HL-60 (cell line): ENCODE results near the gene STIMATE.

ENCODE experiments used
- DNase-seq, 2 experiments: peaks; one replicate each; pipeline ENCODE4 v3.0.0-alpha.2; 2010 to 2020; ENCODE audit warnings: low read depth in 1 of 2, low spot score in 1 of 2
- H3K27ac ChIP-seq: fragments of 250-450 bp; sonication (Bioruptor Pico); replicated peaks from 2 replicates; pipeline ENCODE4 v1.5.1; 2020; ENCODE audit warnings: mild to moderate bottlenecking, moderate library complexity
- H3K27me3 ChIP-seq: fragments of 250-450 bp; sonication (Bioruptor Pico); 2 replicates; pipeline ENCODE4 v1.5.1; 2021; ENCODE audit warnings: mild to moderate bottlenecking, moderate library complexity; ENCODE audit not compliant: insufficient read depth, poor library complexity, severe bottlenecking
- H3K4me3 ChIP-seq: replicated peaks from 2 replicates; pipeline ENCODE4 v1.5.1; 2011; ENCODE audit warnings: mild to moderate bottlenecking, control low read depth, low read length; ENCODE audit not compliant: insufficient read depth
- GABPA ChIP-seq: IDR thresholded peaks from 2 replicates; pipeline ENCODE4 v1.6.1; 2012; ENCODE audit warnings: low read depth
- POLR2AphosphoS5 ChIP-seq: IDR thresholded peaks from 2 replicates; pipeline ENCODE4 v1.6.1; 2012; ENCODE audit warnings: low read depth
- SPI1 ChIP-seq: IDR thresholded peaks from 2 replicates; pipeline ENCODE4 v1.6.1; 2012; ENCODE audit warnings: low read depth, mild to moderate bottlenecking, borderline replicate concordance
- TF ChIP-seq, protein P1 (sequence below): IDR thresholded peaks from 2 replicates; pipeline ENCODE4 v1.6.1; 2012; ENCODE audit warnings: low read depth; ENCODE audit not compliant: insufficient replicate concordance
- TF ChIP-seq, protein P2 (sequence below): IDR thresholded peaks from one replicate; pipeline ENCODE4 v1.5.1; 2011; ENCODE audit warnings: low read length, control low read depth, inconsistent platforms; ENCODE audit not compliant: insufficient read depth

The STIMATE gene

DNA sequence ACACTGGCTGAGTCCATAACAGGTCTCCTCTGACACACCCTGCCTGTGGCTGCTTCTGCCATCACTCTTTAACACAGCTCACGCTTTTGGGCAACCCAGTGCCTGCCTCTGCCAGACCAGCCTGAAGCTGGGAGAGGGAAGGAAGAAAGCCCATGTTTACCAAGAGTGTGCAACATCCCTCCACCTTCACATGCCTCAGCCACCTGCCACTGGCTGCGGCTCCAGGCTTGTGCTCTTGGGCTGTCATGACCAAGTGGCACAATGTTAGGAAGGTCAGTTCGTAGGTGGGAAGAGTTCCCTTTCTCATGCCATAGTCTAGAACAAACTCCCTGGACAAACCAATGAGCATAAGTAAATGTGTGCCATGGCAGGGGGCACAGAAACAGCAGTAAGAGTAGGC is 20.3 kb downstream of the STIMATE start:
- DNase-seq: no peak
- Histone ChIP-seq H3K27me3 (no peaks in the 10 kb centered on the region), H3K27ac (no peak overlapping the region), H3K4me3 (no peak overlapping the region)
- TF ChIP-seq POLR2AphosphoS5 (no peak), GABPA (no peak), SPI1 (no peak)
- TF ChIP-seq, protein P1, sequence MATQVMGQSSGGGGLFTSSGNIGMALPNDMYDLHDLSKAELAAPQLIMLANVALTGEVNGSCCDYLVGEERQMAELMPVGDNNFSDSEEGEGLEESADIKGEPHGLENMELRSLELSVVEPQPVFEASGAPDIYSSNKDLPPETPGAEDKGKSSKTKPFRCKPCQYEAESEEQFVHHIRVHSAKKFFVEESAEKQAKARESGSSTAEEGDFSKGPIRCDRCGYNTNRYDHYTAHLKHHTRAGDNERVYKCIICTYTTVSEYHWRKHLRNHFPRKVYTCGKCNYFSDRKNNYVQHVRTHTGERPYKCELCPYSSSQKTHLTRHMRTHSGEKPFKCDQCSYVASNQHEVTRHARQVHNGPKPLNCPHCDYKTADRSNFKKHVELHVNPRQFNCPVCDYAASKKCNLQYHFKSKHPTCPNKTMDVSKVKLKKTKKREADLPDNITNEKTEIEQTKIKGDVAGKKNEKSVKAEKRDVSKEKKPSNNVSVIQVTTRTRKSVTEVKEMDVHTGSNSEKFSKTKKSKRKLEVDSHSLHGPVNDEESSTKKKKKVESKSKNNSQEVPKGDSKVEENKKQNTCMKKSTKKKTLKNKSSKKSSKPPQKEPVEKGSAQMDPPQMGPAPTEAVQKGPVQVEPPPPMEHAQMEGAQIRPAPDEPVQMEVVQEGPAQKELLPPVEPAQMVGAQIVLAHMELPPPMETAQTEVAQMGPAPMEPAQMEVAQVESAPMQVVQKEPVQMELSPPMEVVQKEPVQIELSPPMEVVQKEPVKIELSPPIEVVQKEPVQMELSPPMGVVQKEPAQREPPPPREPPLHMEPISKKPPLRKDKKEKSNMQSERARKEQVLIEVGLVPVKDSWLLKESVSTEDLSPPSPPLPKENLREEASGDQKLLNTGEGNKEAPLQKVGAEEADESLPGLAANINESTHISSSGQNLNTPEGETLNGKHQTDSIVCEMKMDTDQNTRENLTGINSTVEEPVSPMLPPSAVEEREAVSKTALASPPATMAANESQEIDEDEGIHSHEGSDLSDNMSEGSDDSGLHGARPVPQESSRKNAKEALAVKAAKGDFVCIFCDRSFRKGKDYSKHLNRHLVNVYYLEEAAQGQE: no peak
- TF ChIP-seq, protein P2, sequence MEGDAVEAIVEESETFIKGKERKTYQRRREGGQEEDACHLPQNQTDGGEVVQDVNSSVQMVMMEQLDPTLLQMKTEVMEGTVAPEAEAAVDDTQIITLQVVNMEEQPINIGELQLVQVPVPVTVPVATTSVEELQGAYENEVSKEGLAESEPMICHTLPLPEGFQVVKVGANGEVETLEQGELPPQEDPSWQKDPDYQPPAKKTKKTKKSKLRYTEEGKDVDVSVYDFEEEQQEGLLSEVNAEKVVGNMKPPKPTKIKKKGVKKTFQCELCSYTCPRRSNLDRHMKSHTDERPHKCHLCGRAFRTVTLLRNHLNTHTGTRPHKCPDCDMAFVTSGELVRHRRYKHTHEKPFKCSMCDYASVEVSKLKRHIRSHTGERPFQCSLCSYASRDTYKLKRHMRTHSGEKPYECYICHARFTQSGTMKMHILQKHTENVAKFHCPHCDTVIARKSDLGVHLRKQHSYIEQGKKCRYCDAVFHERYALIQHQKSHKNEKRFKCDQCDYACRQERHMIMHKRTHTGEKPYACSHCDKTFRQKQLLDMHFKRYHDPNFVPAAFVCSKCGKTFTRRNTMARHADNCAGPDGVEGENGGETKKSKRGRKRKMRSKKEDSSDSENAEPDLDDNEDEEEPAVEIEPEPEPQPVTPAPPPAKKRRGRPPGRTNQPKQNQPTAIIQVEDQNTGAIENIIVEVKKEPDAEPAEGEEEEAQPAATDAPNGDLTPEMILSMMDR: no peak

DNA sequence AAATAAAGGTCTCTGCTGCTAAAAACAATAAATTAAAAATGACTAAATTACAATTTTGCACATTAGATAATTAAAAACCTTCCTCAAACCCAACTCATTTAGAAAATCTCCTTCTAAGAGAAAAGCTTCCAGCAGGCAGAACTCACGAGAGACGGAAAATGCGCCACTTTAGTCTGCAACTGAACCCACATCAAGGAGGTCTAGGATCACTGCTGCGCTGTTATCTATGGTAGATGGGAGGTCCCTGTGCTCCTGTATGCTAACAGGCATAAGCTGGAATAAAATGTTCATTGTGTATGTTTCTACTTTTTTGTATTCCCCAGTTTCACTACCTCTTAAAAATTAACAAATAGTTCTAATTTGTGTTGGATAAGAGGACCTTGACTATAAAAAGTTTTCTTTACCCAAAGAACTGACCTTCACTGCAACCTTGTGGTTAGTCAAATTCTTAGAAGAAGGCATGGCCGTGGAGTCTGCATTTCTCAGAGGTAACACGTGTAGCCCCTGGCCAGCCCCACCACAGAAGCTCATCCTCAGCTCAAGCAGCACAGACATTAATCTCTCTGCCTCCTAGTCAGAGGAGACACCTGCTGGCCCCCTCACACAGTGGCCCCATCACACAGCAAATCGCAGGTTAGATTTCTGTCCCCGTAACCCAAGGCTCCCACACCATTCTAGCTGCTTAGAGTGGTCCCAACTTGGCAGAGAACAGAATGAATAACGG is 22.3 kb downstream of the STIMATE start:
- no peak overlapping the region for H3K27ac ChIP-seq
- H3K27me3 ChIP-seq: no peaks in the 10 kb centered on the region
- no peak overlapping the region for H3K4me3 ChIP-seq
- DNase-seq: no peak
- TF ChIP-seq GABPA (no peak), POLR2AphosphoS5 (no peak), SPI1 (no peak)
- TF ChIP-seq, protein P2: no peak
- TF ChIP-seq, protein P1: no peak

DNA sequence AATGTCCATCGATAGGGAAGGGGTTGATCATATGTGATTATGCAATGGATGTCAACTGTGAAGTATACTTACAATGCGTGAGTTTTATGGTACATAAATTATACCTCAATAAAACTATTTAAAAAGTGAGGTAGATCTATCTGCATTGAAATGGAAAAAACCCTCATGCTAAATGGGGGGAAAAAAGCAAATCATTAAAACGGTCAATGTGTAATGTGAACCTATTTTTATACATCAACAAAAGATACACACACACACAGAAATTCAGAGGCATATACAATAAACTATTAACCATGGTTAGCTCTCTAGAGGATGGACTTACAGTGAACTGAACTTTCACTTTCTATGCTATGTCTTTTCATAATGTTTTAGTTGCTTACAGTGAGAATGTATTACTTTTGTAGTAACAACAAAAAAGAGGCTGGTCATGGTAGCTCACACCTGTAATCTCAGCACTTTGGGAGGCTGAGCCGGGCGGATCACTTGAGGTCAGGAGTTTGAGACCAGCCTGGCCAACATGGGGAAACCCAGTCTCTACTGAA is 23.1 kb downstream of the STIMATE start:
- TF ChIP-seq GABPA: no peak
- no peak for TF ChIP-seq SPI1
- TF ChIP-seq, protein P1: no peak
- TF ChIP-seq, protein P2: no peak
- no peak for TF ChIP-seq POLR2AphosphoS5
- no peak overlapping the region for H3K27ac ChIP-seq
- no peak overlapping the region for H3K4me3 ChIP-seq
- peak in 1 of 2 experiments; percentile 39 for DNase-seq
- no peaks in the 10 kb centered on the region for H3K27me3 ChIP-seq
